Mucosa of descending colon (tissue), 3 donors: ENCODE measurements around the gene NFIA. TPM values are rescaled to one million over a fixed set of nuclear protein-coding genes. Genes with fewer than 3 reads are reported as not detected.

Experiments used
- ATAC-seq: fragments of 200-7000 bp; cut with Tn5 transposase; one replicate; pipeline ENCODE4 v1.9.1; 2020; ENCODE audit warnings: mild to moderate bottlenecking, moderate library complexity
- DNase-seq, 3 donors: peaks; one replicate each; pipeline ENCODE4 v3.0.0-alpha.2; 2020
- H3K36me3 ChIP-seq: fragments of 200-600 bp; one replicate; pipeline ENCODE4 v1.8.0; 2021; ENCODE audit warnings: low read depth, mild to moderate bottlenecking
- H3K4me1 ChIP-seq: fragments of 200-600 bp; one replicate; pipeline ENCODE4 v1.8.0; 2021; ENCODE audit warnings: low read depth, mild to moderate bottlenecking
- H3K4me3 ChIP-seq: fragments of 200-600 bp; one replicate; pipeline ENCODE4 v1.8.0; 2021; ENCODE audit warnings: mild to moderate bottlenecking
- H3K9me3 ChIP-seq: fragments of 200-600 bp; one replicate; pipeline ENCODE4 v1.8.0; 2021; ENCODE audit warnings: mild to moderate bottlenecking
- intact Hi-C, 2 donors: fragments of 100-400 bp; cut with DNase I in 1 of 2; cut with micrococcal nuclease in 1 of 2; formaldehyde crosslinking; loops; one replicate each; pipeline versions ENCODE4 v1.11.0 to v1.11.1; 2022; cut with DNase I, micrococcal nuclease
- total RNA-seq, 3 donors: library from RNA; stranded (reverse); fragmentation: NEBNext Ultra II Directional in 2 of 3; extraction: Animal tissue kit (Norgen Biotek cat#: 25700) in 2 of 3; gene quantifications; one replicate each; pipeline versions ENCODE4 v1.2.1 to v1.2.4, GENCODE V29; 2021 to 2023
- TF ChIP-seq, protein P1 (sequence below): fragments of 200-600 bp; IDR thresholded peaks from one replicate; pipeline ENCODE4 v1.8.0; 2022; ENCODE audit warnings: antibody characterized with exemption, mild to moderate bottlenecking
- donor health status: DM: no; HTN: no; CAD: no; lungs with moderate emphysema.
- donor health status: DM: no; HTN: no; CAD: no.
- donor health status: DM: no; HTN: yes; CAD: no.

Gene NFIA
- total RNA-seq, 3 donors from 2014 or later, result 46.4 to 145 (median 51.1) TPM

DNA sequence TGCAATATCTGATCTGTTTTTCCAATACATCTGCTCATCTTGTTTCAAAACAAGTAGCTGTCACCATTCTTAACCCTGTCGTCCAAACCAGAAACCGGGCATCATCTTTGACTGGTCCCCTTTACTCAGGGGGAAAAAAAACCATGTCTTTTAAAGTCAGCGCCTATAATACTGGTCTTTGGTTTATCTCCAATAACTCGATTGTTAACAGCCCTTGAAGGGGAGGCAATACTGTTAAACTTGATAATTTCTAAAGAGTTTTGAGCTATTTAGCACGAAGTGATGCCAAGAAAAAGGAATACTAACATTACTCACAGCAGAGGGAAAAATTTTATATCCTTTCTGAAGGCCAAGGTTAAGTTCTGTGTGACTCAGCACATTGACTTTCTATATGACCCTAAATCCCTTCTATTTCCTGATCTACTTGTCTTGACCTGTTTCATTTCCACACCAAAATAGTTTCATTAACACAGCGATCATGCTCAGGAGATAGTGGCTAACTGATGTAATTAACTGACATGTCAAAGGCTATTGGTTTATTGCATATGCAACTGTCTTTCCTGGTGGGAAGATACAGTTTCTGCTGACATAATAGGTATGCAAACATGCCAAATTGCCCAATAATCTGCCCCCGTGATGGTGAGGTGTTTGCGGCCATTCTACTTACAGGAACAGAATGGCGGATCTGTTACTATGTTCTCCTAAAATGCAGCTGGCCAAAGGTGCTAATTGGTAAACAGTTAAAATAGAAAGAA is 59.1 kb downstream of the NFIA start:
- no peaks in the 10 kb centered on the region for H3K36me3 ChIP-seq
- H3K4me1 ChIP-seq, result peaks cover 22% of the 10 kb centered on the region
- intact Hi-C loops, result no loop called here
- H3K9me3 ChIP-seq, result no peaks in the 10 kb centered on the region
- peak in 1 of 3 donors; percentile 35 for DNase-seq
- ATAC-seq, result peak; percentile 84
- no peak overlapping the region for H3K4me3 ChIP-seq
- TF ChIP-seq, protein P1, sequence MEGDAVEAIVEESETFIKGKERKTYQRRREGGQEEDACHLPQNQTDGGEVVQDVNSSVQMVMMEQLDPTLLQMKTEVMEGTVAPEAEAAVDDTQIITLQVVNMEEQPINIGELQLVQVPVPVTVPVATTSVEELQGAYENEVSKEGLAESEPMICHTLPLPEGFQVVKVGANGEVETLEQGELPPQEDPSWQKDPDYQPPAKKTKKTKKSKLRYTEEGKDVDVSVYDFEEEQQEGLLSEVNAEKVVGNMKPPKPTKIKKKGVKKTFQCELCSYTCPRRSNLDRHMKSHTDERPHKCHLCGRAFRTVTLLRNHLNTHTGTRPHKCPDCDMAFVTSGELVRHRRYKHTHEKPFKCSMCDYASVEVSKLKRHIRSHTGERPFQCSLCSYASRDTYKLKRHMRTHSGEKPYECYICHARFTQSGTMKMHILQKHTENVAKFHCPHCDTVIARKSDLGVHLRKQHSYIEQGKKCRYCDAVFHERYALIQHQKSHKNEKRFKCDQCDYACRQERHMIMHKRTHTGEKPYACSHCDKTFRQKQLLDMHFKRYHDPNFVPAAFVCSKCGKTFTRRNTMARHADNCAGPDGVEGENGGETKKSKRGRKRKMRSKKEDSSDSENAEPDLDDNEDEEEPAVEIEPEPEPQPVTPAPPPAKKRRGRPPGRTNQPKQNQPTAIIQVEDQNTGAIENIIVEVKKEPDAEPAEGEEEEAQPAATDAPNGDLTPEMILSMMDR, result no peak

DNA sequence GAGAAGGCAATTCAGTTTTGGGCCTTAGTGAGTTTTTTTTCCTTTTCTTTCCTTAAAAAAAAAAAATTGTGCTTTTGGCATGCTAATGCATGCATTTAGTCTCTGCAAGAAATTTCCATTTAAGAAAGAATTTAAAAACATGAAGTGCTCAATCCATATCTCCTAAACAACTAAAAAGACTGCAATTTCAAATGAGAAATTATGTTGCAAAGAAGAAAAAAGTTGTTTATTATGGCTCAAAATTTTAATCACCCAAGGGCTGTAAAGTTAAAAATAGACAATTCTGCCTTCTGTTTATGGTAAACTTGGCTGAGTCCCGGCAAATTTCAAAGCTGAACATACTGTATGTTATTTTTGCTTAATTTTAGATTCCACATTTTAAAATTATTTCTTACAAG is 59.7 kb downstream of the NFIA start:
- ATAC-seq (no peak), DNase-seq (no peak)
- no peak overlapping the region for H3K4me3 ChIP-seq
- no peaks in the 10 kb centered on the region for H3K36me3 ChIP-seq
- intact Hi-C loops, result no loop called here
- TF ChIP-seq, protein P1, result no peak
- H3K4me1 ChIP-seq, result peaks cover 22% of the 10 kb centered on the region
- no peaks in the 10 kb centered on the region for H3K9me3 ChIP-seq

DNA sequence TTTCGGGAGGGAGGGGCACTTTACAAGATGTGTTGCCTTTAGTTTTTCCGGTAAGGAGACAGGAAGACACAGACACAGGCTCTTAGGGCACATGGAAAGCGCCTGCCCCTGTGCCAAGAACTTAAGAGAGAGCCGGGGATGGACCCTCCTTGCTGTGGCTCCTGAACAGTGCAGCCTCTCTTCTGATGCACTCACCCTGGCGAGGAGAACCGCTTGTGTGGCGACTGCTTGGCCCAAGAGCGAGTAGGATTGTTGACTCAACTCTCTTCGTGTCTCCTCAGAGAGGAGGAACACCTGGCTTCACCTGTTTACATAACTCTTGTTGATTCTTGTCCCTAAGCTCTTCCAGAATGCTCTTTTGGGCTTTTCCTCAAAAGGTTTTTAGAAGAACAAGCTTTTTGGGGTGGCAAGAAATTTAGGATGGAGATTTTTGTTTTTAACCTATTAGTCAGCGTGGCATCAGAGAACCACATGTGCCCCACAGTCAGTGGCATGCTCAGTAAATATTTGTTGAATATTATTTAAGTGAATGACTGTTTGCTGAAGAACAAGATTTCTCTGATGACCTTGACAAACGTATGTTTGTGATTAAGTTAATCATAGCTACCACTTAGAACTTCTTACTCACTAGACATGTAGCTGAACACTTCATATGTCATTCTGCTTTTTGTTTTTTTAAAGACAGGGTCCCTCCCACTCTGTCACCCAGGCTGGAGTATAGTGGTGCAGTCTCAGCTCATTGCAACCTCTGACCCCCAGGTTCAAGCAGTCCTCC is 60.6 kb downstream of the NFIA start:
- Histone ChIP-seq H3K4me3 (no peak overlapping the region), H3K9me3 (no peaks in the 10 kb centered on the region), H3K36me3 (no peaks in the 10 kb centered on the region), H3K4me1 (peaks cover 22% of the 10 kb centered on the region)
- intact Hi-C loops, result no loop called here
- DNase-seq, result peak in 1 of 3 donors; percentile 24
- TF ChIP-seq, protein P1, result no peak
- peak; percentile 63 for ATAC-seq

DNA sequence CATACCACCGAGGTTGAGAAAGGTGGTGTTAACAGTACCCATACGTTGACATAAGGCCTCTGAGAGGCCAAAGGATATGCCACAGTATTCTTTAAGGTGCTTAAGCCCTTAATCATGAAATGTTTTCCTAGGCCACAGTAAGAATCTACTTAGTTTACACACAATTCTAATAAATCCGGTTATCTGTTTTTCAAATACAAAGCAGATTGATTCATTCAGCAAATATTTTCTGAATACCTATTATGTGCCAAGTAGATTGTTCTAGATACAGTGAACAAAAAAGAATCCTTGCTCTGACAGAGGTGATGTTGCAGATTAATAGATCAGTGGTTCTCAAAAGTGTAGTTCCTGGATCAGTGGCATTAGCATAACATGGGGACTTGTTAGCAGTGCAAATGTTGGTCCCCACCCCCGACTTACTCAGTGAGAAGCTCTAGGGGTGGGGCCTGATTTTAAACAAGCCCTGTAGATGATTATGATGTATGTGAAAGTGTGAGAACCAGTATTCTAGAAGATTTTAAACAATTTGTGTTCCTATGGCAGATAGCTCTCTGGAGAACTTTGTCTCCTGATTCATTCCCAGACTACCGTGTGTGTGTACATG is 61.6 kb downstream of the NFIA start:
- Histone ChIP-seq H3K36me3 (no peaks in the 10 kb centered on the region), H3K9me3 (no peaks in the 10 kb centered on the region), H3K4me1 (peaks cover 22% of the 10 kb centered on the region), H3K4me3 (no peak overlapping the region)
- TF ChIP-seq, protein P1, result no peak
- DNase-seq, result no peak
- no peak for ATAC-seq
- intact Hi-C loops, result no loop called here

DNA sequence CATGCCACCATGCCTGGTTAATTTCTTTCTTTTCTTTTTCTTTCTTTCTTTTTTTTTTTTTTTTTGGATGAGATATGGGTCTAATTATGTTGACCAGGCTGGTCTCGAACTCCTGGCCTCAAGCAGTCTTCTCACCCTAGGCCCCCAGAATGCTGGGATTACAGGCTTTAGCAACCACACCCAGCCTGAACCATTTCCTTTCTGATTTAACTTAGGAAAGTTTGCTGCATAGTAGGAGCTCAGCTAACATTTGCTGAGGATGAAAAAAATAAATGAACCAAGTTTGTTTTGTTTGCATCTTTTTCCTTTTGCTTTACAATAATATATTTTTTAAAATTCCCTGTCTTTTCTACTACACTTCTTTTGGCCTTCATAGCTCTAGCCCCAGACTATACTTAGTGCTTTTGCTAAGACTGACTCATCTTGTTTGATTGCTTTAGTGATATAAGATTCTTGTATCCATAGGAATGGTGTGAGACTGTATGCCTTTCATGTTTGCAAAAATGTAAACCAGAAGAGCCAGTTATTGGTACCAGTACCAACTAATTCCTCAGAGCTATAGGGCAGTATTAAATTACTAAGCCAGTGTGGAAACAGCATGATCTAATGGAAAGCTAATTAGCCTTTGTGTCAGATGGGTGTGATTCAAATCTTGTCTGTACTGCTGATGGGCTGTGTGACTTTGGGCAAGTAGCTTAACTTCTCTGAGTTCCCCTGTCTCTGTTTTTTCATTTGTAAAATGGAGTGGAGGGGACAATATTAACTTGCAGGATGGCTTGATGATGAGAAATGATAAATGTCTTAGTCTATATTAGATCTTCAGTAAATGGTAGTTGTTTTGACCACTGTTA is 66.9 kb downstream of the NFIA start:
- Histone ChIP-seq H3K4me1 (peaks cover 19% of the 10 kb centered on the region), H3K36me3 (no peaks in the 10 kb centered on the region), H3K9me3 (no peaks in the 10 kb centered on the region), H3K4me3 (no peak overlapping the region)
- DNase-seq, result no peak
- TF ChIP-seq, protein P1, result no peak
- peak; percentile 58 for ATAC-seq
- intact Hi-C loops, result no loop called here
